GM21367 (cell line): ENCODE results near the gene SECISBP2L.
"Not testable (repeated sequence)": the region's sequence is repeated elsewhere in the genome, so short reads cannot be mapped to it uniquely, and the experiment has no call there.

Experiments
- ATAC-seq: cut with Tn5 transposase; IDR thresholded peaks from one replicate; pipeline ENCODE4 v1.9.1; 2021; ENCODE audit not compliant: unreplicated experiment

SECISBP2L gene

GRCh38 chr15:49046220-49047102 is at the start of gene SECISBP2L:
TSS of gene SECISBP2L (minus strand) at chr15:49046446. CDS start at chr15:49046299, 147 bp downstream.
- peak; percentile 85 for ATAC-seq

GRCh38 chr15:49094923-49095322 is 48.7 kb upstream of the SECISBP2L start:
- ATAC-seq, result no peak

GRCh38 chr15:49093252-49094105 is 47.2 kb upstream of the SECISBP2L start:
- ATAC-seq, result no peak

GRCh38 chr15:49088996-49089395 is 42.8 kb upstream of the SECISBP2L start:
- ATAC-seq, result no peak

GRCh38 chr15:49085696-49086459 is 39.6 kb upstream of the SECISBP2L start:
- ATAC-seq, result no peak

GRCh38 chr15:49084285-49084570 is 38.0 kb upstream of the SECISBP2L start:
- ATAC-seq, result no peak

- no peak for ATAC-seq
These were observed 37.4 kb upstream of the SECISBP2L start for GRCh38 chr15:49083401-49084284.

GRCh38 chr15:49082960-49083359 is 36.7 kb upstream of the SECISBP2L start:
- no peak for ATAC-seq

GRCh38 chr15:49079340-49080039 is 33.2 kb upstream of the SECISBP2L start:
- no peak for ATAC-seq

- no peak for ATAC-seq
These were observed 29.6 kb upstream of the SECISBP2L start for GRCh38 chr15:49075881-49076280.

GRCh38 chr15:49074589-49075287 is 28.5 kb upstream of the SECISBP2L start:
- ATAC-seq, result not testable (repeated sequence)

- ATAC-seq, result no peak
These were observed 20.1 kb upstream of the SECISBP2L start for GRCh38 chr15:49066372-49066771.

- no peak for ATAC-seq
These were observed 18.6 kb upstream of the SECISBP2L start for GRCh38 chr15:49064884-49065283.

GRCh38 chr15:49064281-49064653 is 18.0 kb upstream of the SECISBP2L start:
- ATAC-seq, result no peak

- no peak for ATAC-seq
These were observed 17.4 kb upstream of the SECISBP2L start for GRCh38 chr15:49063402-49064280.

- no peak for ATAC-seq
These were observed 16.7 kb upstream of the SECISBP2L start for GRCh38 chr15:49062900-49063299.

- ATAC-seq, result no peak
These were observed 14.7 kb upstream of the SECISBP2L start for GRCh38 chr15:49060710-49061495.
